CD4-positive, alpha-beta T cell treated with Interleukin-15 for 1 hour (primary cell): ENCODE data around the gene PRRT4.

Source experiments
- DNase-seq: peaks from one replicate; pipeline ENCODE4 v3.0.0-alpha.2; 2020

PRRT4 gene

GRCh38 chr7:128361411-128362379 lies at the start of gene PRRT4:
TSS of gene PRRT4 (minus strand) at chr7:128361690.
- DNase-seq: peak; percentile 34

DNA sequence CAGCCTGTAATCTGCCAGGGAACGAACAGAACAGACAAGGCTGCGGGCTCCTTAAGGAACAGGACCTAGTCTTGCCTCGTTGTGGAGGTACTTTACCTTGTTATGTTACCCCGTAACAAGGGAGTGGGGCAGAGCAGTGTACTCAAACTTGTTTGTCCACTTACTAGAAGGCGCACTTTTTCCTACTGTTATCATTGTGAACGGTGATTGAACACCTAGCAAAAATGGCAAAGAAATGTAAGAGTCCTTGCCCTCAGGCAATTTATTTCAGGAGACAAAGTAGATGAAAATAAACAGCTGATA lies 48.9 kb upstream of the PRRT4 start:
- no peak for DNase-seq

DNA sequence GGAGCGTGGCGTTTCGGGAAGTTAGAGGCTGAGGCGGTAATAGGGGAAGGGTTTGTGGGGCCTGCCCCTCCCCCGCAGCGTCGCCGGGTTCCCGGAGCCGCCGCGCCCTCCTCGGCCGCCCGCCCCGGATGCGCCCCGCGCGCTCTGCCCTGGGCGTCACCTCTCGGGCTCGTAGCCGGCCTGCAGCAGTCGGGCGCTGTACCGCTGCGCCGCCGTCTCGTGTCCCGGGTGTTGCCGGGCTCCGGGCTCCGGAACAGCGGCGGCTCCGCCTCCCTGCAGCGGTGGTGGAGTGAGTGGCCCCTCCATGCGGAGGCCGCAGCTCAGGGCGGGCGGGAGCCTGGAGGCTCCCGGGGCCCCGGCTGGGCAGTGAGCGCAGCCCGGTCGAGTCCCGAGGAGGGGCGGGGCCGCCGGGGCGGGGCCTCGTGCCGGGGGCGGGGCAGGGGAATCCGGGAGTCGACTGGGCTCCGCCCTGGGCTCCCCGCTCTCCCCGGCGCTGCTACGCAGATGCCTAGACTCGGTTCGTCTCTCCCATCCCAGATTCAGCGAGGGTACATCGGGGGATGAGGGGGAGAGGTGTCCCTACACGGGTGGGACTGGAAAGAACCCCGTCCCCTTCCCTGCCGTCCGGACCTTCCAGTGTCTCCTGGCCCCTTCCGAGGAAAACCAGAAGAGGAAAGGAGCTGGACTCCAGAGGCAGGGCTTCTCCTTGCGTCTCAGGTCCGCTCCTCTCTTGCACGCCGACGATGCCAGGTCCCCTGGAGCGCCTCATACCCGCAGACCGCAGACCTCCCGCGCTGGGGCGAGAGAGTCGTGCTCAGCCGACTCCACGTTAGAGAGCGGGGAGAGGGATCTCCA lies 48.3 kb upstream of the PRRT4 start, which contains the start of gene IMPDH1:
Gene IMPDH1 (minus strand): TSS at position 387 of the 855 bp plus-strand sequence. CDS start 81 bp downstream, at position 306.
- peak; percentile 83 for DNase-seq

DNA sequence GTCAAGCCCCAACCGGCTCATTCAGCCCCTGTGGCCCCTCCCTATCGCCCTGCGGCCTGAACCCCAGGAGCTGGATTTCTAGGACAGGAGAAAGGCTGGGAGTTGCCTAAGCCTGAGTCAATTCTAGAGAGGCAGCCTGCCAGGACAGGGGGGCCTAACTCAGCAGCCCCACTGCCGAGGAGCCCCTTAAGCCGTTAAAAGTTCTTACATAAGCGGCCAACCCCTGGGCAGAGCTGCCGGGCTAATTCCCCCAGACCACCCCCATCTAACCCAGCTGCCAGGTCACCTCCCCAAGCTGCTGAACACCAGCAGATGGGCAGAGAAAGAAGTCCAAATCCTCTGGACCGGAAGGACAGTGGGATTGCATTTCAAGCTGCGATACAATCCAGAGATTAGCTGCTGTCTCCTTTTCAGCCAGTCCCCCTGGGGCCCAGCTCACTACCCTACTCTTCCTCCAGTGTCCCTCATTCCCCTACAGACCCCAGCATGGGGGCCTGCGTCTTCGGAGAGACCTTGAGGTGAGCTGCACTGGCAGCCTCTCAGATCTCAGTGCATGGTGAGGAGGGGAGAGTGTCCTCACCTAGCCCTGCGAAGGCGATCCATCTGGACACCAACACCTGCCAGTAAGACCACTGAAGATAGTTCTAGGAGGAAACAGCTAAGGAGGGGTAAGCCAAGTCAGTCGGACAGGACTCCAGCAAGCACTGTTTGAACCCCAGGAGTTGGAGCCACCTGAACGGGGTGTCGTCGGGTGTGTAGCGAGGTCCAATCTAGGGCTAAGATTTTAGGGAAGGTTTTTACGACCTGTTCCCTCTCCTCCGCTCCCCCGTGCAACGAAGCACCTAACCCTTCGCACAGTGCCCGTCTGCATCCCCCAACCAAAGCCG lies 47.5 kb upstream of the PRRT4 start:
- no peak for DNase-seq

GRCh38 chr7:128407751-128408708 lies 46.5 kb upstream of the PRRT4 start:
- no peak for DNase-seq

- DNase-seq: no peak
Observed at GRCh38 chr7:128407233-128407589, 45.7 kb upstream of the PRRT4 start.

- no peak for DNase-seq
Observed at GRCh38 chr7:128406314-128407232, 45.1 kb upstream of the PRRT4 start.

GRCh38 chr7:128405471-128406313 lies 44.2 kb upstream of the PRRT4 start:
- DNase-seq: peak; percentile 56

DNA sequence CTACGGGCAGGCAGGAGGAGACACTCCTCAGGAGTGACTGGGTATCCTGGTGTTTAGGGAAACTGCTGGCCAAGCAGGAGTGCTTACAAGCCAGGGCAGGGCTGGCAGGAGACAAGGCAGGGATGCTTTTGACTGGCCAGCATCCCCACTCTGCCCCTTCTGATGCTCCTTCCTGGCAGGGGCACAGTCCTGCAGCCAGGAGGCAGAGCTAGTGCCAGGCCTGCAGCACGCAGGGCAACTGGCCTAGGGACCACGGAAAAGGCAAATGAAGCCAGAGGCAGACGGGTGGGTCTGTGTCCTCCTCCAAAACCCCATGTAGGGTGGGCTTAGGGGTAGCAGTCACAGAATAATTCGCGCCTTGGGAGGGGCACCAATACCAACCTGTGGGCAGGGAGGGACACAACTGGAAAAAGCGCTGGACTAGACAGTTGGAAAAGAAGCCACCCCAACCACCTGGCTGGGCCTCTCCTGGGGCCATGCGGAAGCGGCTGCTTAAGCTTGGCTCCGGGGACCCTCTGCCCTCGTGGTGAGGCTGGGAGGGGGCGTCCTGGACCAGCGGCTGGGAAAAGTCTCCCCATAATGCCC lies 43.5 kb upstream of the PRRT4 start:
- no peak for DNase-seq

DNA sequence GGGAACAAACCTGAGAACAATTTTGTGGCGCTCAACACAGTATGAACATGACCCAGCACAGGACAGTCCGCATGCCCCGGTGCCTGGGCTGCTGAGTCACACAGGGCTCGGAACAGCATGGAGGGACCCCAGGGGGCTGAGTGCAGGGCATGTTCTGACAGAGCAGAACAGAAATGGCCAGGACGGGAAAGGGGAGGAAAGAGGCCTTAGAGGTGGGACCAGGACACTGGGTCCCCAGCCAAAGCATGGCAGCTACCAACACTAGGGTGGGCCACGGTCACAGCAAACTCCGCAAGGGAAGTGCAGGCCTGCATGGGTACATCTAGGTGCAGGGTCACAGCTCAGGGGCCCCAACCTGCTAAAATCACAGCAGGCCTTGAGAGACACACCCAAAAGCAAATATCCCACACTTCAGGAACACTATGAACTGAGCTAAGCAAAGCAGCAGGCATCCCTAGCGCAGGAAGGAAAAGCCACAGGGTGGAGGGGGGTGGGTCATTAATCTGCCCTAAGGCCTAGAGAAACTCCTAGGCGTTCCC lies 42.7 kb upstream of the PRRT4 start:
- DNase-seq: no peak

- DNase-seq: no peak
Observed at GRCh38 chr7:128403676-128404075, 42.2 kb upstream of the PRRT4 start.

GRCh38 chr7:128402356-128402755 lies 40.9 kb upstream of the PRRT4 start:
- no peak for DNase-seq

DNA sequence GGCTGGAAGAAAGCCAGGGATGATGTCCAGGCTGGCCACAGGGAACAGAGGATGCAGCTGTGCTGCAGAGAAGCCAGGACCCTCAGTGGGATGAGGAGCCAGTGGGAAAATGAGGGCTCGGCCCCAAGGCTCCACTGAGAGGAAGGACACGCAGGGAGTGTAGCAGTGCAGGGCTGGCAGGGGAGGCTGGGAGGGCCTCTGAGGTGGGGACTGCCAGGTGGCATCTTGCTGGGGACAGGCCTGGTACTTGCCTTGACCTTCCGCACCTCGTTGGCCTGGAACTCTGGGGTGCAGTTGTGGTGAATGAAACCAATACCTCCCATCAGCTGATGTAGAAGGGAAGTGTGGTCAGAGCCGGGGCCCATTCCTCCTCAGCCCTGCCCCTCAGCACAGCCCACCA lies 39.1 kb upstream of the PRRT4 start:
- no peak for DNase-seq

GRCh38 chr7:128399991-128400390 lies 38.5 kb upstream of the PRRT4 start:
- no peak for DNase-seq

DNA sequence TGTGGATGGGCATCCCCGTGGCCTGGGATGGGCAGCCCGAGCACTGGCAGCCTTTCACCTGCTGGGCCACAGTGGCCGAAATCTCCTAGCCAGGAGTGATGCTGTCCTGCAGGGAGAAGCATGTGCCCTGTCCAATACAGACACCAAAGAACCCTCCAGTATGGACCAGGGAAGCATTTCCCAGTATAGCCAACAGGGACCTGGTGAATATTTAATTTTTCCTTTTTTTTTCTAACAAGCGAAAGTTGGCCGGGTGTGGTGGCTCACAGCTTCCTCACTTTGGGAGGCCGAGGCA lies 37.3 kb upstream of the PRRT4 start:
- DNase-seq: no peak

GRCh38 chr7:128398016-128398840 lies 36.7 kb upstream of the PRRT4 start:
- DNase-seq: no peak

- DNase-seq: no peak
Observed at GRCh38 chr7:128396357-128396756, 34.9 kb upstream of the PRRT4 start.

DNA sequence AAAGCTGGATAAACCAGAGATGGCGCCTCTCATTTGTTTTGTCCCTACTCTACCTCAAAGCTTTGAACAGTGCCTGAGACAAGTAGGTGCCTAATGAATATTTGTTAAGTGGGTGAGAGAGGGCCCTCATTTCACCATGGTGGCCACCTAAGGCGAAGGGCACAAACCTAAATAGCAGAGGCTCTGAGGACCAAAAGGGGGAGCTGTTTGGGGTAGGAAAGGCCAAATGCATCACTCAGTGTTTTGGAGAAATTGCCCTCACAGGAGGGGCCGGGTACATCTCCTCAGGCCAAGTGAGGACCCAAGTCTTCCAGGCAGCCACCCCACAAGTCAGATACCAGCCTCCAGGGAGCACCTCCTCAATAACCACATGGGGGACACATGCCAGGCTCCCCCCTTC lies 34.3 kb upstream of the PRRT4 start:
- no peak for DNase-seq
